ENCODE data around the gene SLC9C2. TPM values are rescaled to one million over a fixed set of nuclear protein-coding genes. Genes with fewer than 3 reads are reported as not detected.

Gene SLC9C2
- total RNA-seq, 4 donors from 2014 or later: 0.34 TPM; not detected in 3

DNA sequence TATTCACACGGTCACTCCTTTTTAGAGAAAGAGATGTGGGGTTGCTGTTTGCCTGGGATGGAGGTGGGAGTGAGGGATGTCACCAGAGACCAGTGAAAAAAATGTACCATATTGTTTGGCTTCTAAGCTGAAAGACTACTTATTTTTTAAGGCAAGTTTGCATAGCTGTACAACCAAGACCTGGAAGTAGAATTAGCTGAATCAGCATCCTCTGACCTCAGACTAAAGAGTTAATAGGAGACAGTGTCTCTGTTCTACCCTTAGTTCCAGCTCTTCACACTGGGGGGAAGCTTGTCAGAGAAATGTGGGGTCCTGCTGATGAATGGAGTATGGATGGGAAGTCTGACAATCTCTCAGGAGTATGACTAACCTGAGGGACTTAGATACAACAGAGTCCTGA is 41.6 kb downstream of the SLC9C2 start:
- TF ChIP-seq, protein P1, sequence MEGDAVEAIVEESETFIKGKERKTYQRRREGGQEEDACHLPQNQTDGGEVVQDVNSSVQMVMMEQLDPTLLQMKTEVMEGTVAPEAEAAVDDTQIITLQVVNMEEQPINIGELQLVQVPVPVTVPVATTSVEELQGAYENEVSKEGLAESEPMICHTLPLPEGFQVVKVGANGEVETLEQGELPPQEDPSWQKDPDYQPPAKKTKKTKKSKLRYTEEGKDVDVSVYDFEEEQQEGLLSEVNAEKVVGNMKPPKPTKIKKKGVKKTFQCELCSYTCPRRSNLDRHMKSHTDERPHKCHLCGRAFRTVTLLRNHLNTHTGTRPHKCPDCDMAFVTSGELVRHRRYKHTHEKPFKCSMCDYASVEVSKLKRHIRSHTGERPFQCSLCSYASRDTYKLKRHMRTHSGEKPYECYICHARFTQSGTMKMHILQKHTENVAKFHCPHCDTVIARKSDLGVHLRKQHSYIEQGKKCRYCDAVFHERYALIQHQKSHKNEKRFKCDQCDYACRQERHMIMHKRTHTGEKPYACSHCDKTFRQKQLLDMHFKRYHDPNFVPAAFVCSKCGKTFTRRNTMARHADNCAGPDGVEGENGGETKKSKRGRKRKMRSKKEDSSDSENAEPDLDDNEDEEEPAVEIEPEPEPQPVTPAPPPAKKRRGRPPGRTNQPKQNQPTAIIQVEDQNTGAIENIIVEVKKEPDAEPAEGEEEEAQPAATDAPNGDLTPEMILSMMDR (IDR thresholded peaks at IDR 0.05; ENCODE audit: low read depth): no peak

DNA sequence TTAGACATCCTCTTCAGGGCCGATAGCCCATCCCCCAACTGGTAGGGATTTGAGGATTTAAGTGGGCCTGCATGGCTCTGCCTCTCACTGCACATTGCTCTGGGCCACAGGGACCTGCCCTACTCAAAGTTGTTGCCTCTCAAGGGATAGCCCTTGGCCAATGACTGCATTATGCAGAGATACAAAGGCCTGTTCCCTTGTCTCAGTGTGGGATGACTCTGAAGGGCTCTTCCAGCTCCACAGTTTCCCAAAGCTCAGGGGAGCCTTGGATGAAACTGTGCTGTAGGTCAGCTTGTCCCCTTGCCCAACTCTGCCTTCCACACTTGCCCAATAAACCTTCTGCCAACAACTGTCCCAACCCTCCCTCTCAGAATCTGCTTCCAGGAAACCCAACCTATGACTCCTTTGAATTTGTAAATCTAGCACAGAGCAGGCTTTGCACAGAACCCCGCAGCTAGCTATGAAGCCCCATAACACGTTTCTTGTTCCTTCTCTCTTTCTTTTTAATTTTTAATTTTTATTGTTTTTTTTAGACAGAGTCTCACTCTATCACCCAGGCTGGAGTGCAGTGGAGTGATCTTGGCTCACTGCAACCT is 42.5 kb downstream of the SLC9C2 start:
- TF ChIP-seq, protein P1 (IDR thresholded peaks at IDR 0.05; ENCODE audit: low read depth): no peak

DNA sequence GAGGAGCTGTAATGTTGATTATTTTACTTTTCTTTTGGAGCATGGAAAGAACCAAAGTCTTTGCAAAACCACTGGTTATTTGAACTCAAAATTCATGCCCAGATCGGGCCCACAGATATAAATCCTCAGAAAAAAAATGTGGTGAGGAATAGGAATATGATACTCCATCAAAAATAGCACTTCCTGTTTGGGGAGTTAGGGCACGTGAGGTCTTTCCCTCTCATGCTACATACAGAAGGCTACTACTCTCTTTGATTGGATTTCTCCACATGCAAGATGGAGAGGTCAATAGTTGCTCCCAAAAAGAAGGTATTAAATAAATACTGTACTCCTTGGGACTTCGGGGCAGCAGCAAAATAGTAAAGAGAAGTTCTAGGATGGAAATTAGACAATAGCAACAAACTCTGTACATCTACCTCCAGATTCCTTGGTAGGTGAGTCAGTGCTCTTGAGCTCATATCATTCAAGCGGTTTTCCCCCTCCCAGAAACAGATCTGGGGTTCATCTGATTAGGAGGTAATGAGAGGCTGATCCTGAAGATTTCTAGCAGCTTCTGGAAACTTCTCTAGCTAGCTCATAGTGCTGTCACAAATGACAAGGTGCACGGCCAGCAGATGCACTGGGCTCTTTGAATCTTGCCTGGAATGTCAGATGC is 47.1 kb downstream of the SLC9C2 start:
- TF ChIP-seq, protein P1 (IDR thresholded peaks at IDR 0.05; ENCODE audit: low read depth): no peak

DNA sequence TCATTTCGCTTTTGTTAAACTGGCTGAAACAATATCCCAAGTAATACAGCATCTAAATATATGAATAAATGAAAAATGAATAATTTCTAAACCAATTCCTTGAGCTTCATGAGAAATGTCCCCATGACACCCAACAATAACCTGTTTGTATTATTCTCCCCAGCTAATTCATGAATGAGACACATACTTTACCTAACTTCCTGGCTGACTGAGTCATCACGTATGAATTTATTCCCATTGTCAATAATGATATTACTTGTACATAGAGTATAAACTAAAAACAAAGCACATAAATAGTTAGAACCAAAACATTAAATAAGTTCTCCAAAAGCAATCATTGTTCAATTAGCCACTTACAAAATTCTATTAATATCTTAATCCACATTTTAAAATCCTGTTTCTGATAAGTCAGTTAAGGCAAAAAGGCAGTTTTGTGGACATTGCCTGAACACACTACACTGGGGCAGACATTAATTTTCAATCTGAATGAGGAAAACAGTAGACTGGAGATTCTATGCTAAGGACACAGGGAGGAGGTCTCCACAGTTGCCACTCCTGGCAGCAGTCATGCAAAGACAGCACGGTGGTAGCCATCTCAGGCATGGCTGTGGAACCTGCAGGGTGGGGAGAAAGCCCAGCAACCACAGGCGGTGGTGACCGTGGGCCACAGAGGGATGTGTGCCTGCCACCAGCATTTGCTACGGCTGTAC is 48.2 kb downstream of the SLC9C2 start:
- TF ChIP-seq, protein P1 (IDR thresholded peaks at IDR 0.05; ENCODE audit: low read depth): no peak

DNA sequence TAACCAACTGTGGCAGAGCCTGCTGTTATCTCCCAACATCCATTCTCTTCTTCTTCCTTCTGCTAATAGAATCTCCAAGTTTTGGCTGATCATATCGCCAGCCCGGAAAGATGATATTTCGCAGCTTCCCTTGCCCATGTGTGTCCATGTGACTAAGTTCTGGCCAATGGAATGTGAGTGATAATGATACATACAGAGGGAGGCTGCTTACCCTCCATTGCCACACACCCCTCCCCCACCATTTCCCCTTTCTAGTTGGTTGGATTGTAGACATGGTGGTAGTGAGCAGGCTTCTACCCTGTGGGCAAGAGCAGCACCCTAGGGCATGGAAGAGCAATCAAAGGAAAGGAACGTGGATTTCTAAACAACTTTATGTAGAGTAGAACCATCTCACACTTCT is 48.8 kb downstream of the SLC9C2 start:
- TF ChIP-seq, protein P1 (IDR thresholded peaks at IDR 0.05; ENCODE audit: low read depth): no peak

DNA sequence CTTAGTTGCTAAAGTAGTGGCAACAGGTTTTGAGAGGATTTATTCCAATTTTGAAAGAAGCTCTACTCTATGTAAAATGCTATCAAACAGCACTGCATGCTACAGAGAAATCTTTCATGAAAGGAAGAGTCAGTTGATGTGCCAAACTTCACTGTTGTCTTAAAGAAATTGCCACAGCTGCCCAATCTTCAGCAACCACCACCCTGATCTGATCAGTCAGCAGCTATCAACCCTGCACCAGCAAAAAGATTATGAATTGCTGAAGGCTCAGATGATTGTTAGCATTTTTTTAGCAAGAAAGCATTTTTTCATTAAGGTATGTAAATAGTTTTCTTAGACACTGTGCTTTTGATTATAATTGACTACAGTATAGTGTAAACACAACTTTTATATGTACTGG is 49.6 kb downstream of the SLC9C2 start:
- TF ChIP-seq, protein P1 (IDR thresholded peaks at IDR 0.05; ENCODE audit: low read depth): no peak

DNA sequence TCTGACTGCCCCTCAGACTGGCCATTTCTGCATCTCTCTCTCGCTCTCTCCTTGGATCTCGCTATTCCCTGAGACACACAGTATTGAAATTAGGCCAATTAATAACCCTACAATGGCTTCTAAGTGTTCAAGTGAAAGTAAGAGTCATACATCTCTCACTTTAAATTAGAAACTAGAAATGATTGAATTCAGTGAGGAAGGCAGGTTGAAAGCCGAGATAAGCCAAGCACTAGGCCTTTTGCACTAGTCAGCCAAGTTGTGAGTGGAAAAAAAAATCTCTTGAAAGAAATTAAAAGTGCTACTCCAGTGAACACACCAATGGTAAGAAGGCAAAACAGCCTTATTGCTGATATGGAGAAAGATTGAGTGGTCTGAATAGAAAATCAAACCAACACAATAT is 51.2 kb downstream of the SLC9C2 start:
- TF ChIP-seq, protein P1 (IDR thresholded peaks at IDR 0.05; ENCODE audit: low read depth): no peak

Measured in subcutaneous adipose tissue (tissue), 4 donors.